BLaER1 (cell line): ENCODE results near the gene TOR1A.

Experiments
- H3K27ac ChIP-seq: shearing (Covaris generic); formaldehyde crosslinking; 2 replicates; pipeline ENCODE4 v1.8.1; 2022
- H3K27me3 ChIP-seq: shearing (Covaris generic); formaldehyde crosslinking; 2 replicates; pipeline ENCODE4 v1.8.1; 2022
- H3K36me3 ChIP-seq: shearing (Covaris generic); formaldehyde crosslinking; 2 replicates; pipeline ENCODE4 v1.8.1; 2022
- H3K4me1 ChIP-seq: shearing (Covaris generic); formaldehyde crosslinking; 2 replicates; pipeline ENCODE4 v1.8.1; 2022
- H3K4me2 ChIP-seq: shearing (Covaris generic); formaldehyde crosslinking; 2 replicates; pipeline ENCODE4 v1.8.1; 2022
- H3K4me3 ChIP-seq: shearing (Covaris generic); formaldehyde crosslinking; 2 replicates; pipeline ENCODE4 v1.8.1; 2022
- H3K9ac ChIP-seq: shearing (Covaris generic); formaldehyde crosslinking; 2 replicates; pipeline ENCODE4 v1.8.1; 2022
- H3K9me3 ChIP-seq: shearing (Covaris generic); formaldehyde crosslinking; 2 replicates; pipeline ENCODE4 v1.8.1; 2022
- H4K20me1 ChIP-seq: shearing (Covaris generic); formaldehyde crosslinking; 2 replicates; pipeline ENCODE4 v1.8.1; 2022
- Cebpa-rat ChIP-seq: shearing (Covaris generic); IDR thresholded peaks from 2 replicates; pipeline ENCODE4 v1.8.1; 2022

Gene TOR1A

DNA sequence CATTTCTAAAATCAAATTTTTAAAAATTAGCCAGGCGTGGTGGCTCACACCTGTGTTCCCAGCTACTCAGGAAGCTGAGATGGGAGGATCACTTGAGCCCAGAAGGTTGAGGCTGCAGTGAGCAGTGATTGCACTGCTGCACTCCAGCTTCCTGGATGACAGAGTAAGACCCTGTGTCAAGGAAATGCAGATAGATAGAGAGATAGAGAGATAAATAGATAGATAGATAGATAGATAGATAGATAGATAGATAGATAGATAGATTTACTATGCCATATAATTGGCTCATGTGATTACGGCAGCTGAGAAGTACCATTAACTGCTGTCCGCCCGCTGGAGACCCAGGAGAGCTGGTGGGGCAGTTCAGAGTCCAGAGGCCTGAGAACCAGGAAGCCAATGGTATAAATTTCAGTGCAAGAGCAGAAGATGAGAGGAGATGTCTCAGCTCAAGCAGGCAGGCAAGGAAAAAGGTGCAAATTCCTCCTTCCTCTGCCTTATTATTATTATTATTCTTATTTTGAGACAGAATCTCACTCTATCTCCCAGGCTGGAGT lies 58.1 kb downstream of the TOR1A start:
- Histone ChIP-seq H3K4me1 (peaks cover 9% of the 10 kb centered on the region), H3K9ac (no peak overlapping the region), H3K9me3 (no peaks in the 10 kb centered on the region), H3K27ac (no peak overlapping the region), H3K4me2 (no peak overlapping the region), H4K20me1 (no peaks in the 10 kb centered on the region), H3K27me3 (no peaks in the 10 kb centered on the region), H3K4me3 (no peak overlapping the region), H3K36me3 (no peaks in the 10 kb centered on the region)
- TF ChIP-seq Cebpa-rat: no peak

GRCh38 chr9:129762985-129763926 lies 60.7 kb downstream of the TOR1A start:
- no peak overlapping the region for H3K9ac ChIP-seq
- H3K9me3 ChIP-seq: no peaks in the 10 kb centered on the region
- no peak overlapping the region for H3K27ac ChIP-seq
- no peaks in the 10 kb centered on the region for H3K36me3 ChIP-seq
- H3K27me3 ChIP-seq: no peaks in the 10 kb centered on the region
- no peak for TF ChIP-seq Cebpa-rat
- no peak overlapping the region for H3K4me2 ChIP-seq
- H4K20me1 ChIP-seq: no peaks in the 10 kb centered on the region
- H3K4me3 ChIP-seq: no peak overlapping the region
- H3K4me1 ChIP-seq: peaks cover 9% of the 10 kb centered on the region
